H1 (cell line): ENCODE measurements around the gene THRB. TPM values are rescaled to one million over a fixed set of nuclear protein-coding genes. Genes with fewer than 3 reads are reported as not detected.

Experiments
- CBX8 ChIP-seq: fragments of 300-800, 300-1000 bp; sonication (generic); IDR thresholded peaks from 2 replicates; pipeline ENCODE4 v1.7.1; 2016; ENCODE audit warnings: low read depth, low read length, borderline replicate concordance
- CHD7 ChIP-seq: fragments of 300-600 bp; sonication (generic); IDR thresholded peaks from 2 replicates; pipeline ENCODE4 v1.7.1; 2012; ENCODE audit warnings: low read length, moderate library complexity, mild to moderate bottlenecking, inconsistent platforms; ENCODE audit not compliant: insufficient replicate concordance
- CREB1 ChIP-seq: IDR thresholded peaks from 2 replicates; pipeline ENCODE4 v1.6.1; 2012; ENCODE audit warnings: inconsistent platforms
- FOSL1 ChIP-seq: IDR thresholded peaks from 2 replicates; pipeline ENCODE4 v1.6.1; 2011; ENCODE audit warnings: mild to moderate bottlenecking, low read depth, low read length, moderate library complexity; ENCODE audit not compliant: insufficient read depth
- KDM1A ChIP-seq: fragments of 200-600, 300-600 bp; sonication (generic); IDR thresholded peaks from 2 replicates; pipeline ENCODE4 v1.7.1; 2016; ENCODE audit warnings: mild to moderate bottlenecking, low read length, borderline replicate concordance
- MAFK ChIP-seq: IDR thresholded peaks from 2 replicates; pipeline ENCODE4 v1.6.1; 2012; ENCODE audit warnings: low read depth, mild to moderate bottlenecking, improper control_type of control experiment, low read length
- POLR2AphosphoS5 ChIP-seq: IDR thresholded peaks from 2 replicates; pipeline ENCODE4 v1.6.1; 2011; ENCODE audit warnings: low read depth, low read length
- SP1 ChIP-seq: IDR thresholded peaks from 2 replicates; pipeline ENCODE4 v1.6.1; 2011; ENCODE audit warnings: low read depth, low read length
- polyA plus RNA-seq, 7 experiments: library from polyadenylated mRNA; depleted of rRNA in 3 of 7; stranded (reverse) in 5 of 7; unstranded in 2 of 7; fragments of >200 nt in 5 of 7; fragments of 200-250 nt in 2 of 7; gene quantifications; 1 replicate in 5 of 7; 2 replicates in 1 of 7; 4 replicates in 1 of 7; pipeline versions ENCODE4 v1.2.1 to v1.2.3, GENCODE V29; 2011 to 2013; ENCODE audit warnings: missing spikeins in 2 of 7, mixed read lengths in 2 of 7
- total RNA-seq: library from RNA; stranded (reverse); fragmentation: NEBNext Ultra II Directional; extraction: Animal tissue kit (Norgen Biotek cat#: 25700); gene quantifications from 2 replicates; pipeline ENCODE4 v1.2.1, GENCODE V29; 2021

Gene THRB
- total and polyA plus RNA-seq, 2 of the 8 experiments (the other 6 are each of a cell fraction or from before 2014, with no cell fraction given), result 0.98 to 3.9 TPM

- TF ChIP-seq CREB1 (no peak), POLR2AphosphoS5 (no peak), SP1 (no peak), KDM1A (no peak), MAFK (no peak), FOSL1 (no peak), CHD7 (no peak), CBX8 (no peak)
These were observed 29.5 kb upstream of the THRB start (continued) for GRCh38 chr3:24523988-24524727.
